Bronchial epithelial cell (primary cell): ENCODE results near the gene EFCAB8. TPM values are rescaled to one million over a fixed set of nuclear protein-coding genes. Genes with fewer than 3 reads are reported as not detected.
"Not testable (repeated sequence)": the region's sequence is repeated elsewhere in the genome, so short reads cannot be mapped to it uniquely, and the experiment has no call there.

Source experiments
- DNase-seq: peaks from one replicate; pipeline ENCODE4 v3.0.0-alpha.2; 2010; ENCODE audit warnings: low read depth
- FAIRE-seq: peaks from 2 replicates; lab custom pipeline; 2011; peaks lifted over from hg19 to GRCh38; lab: Jason Lieb, UNC
- H3K27me3 ChIP-seq: 2 replicates; pipeline ENCODE4 v1.5.1; 2011; ENCODE audit warnings: low read length; ENCODE audit not compliant: control insufficient read depth, insufficient read depth
- H3K36me3 ChIP-seq: 2 replicates; pipeline ENCODE4 v1.5.1; 2011; ENCODE audit warnings: low read length; ENCODE audit not compliant: control insufficient read depth, insufficient read depth
- H3K4me3 ChIP-seq: 2 replicates; pipeline ENCODE4 v1.5.1; 2011; ENCODE audit warnings: mild to moderate bottlenecking, low read depth, low read length, control low read depth
- CTCF ChIP-seq: IDR thresholded peaks from 2 replicates; pipeline ENCODE4 v1.5.1; 2011; ENCODE audit warnings: mild to moderate bottlenecking, moderate library complexity, low read length, control low read depth, inconsistent platforms; ENCODE audit not compliant: insufficient read depth, severe bottlenecking
- total RNA-seq: library from RNA; depleted of rRNA; stranded (reverse); fragments of >200 nt; gene quantifications from 2 replicates; pipeline ENCODE4 v1.2.1, GENCODE V29; 2014

The EFCAB8 gene
- total RNA-seq, 1 donor from 2014 or later, result under 0.01 TPM

DNA sequence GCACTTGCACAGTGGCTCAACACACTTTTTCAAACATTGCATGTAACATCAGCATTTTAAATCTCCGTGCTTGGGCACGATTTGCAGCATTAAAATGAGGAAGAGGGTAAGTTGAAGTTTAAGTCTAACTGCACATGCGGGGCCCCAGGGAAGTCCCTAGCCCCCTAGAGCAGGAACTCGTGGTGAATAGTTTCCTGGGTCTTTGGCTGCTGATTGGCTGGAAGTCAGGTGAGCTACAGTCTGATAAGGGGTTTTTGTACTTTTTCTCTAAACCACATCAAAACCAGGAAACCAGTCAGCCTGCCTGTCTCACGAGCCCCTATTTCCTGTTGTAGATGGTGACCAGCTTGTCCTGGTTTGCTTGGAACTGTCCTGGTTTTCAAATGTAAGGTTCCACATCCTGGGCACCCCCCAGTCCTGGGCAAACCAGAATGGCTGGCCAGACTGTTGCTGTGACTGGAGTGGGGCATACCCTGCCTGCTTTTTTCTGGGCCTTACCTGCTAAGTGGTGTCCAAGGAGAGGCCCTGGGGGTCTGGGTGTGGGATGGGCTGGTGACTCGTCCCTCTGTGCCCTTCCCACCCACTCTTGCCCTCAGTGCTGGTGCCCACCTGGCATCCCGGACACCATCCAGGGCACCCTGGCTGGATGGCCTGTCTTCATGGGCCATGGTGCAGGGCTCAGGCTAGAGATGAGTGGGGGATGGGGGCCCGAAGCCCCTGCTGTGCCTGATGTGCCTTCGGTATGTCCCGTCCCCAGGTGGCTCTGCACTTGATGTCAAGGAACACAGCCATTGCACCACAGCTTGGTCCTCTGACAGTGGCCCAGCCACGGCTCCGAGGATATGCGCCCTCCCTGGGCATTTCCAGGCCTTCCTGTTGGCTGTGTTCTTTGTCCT, 113.7 kb downstream of the EFCAB8 start:
- Histone ChIP-seq H3K36me3 (no peaks in the 10 kb centered on the region), H3K4me3 (no peak overlapping the region), H3K27me3 (no peaks in the 10 kb centered on the region)
- no peak for FAIRE-seq
- no peak for DNase-seq
- TF ChIP-seq CTCF, result no peak

DNA sequence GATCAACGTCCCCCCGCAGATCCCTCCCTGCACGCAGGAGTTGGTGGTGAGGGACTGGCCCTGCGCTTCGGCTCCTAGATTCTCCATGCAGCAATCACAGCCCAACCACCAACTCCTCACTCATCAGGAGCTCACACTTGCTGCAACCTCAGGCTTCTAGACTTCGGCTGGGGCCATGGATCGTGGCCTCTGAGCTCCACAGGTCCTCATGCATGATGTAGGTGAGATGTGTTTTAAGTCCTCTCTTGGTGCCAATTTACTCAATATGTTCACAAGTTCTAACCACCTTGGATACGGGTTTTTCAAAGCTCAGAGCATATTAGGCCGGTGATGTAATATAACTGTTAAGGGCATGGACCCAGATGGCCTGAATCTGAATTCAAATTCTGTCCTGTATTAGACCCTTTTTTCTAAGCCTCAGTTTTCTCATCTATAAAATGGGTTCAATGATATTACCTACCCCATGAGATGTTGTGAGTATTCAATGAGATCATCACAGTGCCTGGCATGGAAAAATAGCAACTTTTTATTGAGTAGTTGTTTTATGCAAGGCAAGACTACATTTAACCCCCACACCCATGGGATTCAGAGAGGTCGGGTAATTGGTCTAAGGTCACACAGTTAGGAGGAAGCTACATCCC, 114.5 kb downstream of the EFCAB8 start:
- H3K27me3 ChIP-seq, result no peaks in the 10 kb centered on the region
- no peak for TF ChIP-seq CTCF
- H3K4me3 ChIP-seq, result no peak overlapping the region
- no peaks in the 10 kb centered on the region for H3K36me3 ChIP-seq
- DNase-seq (no peak), FAIRE-seq (no peak)

DNA sequence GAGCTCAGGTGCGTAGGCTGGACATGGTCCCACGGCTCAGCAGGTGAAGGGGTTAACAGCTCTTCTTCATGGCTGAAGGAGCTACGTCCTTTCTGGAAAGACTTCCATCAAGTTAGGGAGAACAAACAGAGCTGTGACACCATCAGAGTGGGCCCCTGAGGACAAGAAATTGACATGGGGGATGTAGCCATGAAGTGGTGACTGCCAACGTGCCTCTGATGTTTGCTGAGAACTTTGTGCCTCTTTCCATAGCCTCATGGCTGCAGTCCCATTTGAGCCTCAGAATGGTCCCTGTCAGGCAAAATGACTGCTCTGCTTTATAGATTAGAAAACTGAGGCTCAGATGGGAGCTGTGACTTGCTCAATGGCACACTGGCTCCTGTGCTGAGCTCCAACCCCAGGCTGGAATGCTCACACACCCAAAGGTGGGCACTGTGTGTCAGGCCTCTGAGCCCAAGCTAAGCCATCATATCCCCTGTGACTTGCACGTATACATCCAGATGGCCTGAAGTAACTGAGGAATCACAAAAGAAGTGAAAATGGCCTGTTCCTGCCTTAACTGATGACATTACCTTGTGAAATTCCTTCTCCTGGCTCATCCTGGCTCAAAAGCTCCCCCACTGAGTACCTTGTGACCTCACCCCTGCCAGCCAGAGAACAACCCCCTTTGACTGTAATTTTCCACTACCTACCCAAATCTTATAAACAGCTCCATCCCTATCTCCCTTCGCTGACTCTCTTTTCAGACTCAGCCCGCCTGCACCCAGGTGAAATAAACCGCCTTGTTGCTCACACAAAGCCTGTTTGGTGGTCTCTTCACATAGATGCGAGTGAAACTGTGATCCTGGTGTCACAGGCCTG, 115.7 kb downstream of the EFCAB8 start:
- H3K27me3 ChIP-seq, H3K4me3 ChIP-seq, FAIRE-seq, H3K36me3 ChIP-seq, DNase-seq: not testable (repeated sequence)

DNA sequence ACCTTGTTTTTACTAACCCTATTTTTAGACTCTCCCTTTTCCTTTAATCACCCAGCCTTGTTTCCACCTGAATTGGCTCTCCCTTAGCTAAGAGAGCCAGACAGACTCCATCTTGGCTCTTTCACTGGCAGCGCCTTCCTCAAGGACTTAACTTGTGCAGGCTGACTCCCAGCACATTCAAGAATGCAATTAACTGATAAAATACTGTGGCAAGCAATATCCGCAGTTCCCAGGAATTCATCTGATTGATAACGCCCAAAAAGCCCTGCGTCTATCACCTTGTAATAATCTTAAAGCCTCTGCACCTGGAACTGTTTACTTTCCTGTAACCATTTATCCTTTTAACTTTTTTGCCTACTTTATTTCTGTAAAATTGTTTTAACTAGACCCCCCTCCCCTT, 116.4 kb downstream of the EFCAB8 start:
- not testable (repeated sequence) for H3K27me3 ChIP-seq, H3K4me3 ChIP-seq, DNase-seq, H3K36me3 ChIP-seq, FAIRE-seq

DNA sequence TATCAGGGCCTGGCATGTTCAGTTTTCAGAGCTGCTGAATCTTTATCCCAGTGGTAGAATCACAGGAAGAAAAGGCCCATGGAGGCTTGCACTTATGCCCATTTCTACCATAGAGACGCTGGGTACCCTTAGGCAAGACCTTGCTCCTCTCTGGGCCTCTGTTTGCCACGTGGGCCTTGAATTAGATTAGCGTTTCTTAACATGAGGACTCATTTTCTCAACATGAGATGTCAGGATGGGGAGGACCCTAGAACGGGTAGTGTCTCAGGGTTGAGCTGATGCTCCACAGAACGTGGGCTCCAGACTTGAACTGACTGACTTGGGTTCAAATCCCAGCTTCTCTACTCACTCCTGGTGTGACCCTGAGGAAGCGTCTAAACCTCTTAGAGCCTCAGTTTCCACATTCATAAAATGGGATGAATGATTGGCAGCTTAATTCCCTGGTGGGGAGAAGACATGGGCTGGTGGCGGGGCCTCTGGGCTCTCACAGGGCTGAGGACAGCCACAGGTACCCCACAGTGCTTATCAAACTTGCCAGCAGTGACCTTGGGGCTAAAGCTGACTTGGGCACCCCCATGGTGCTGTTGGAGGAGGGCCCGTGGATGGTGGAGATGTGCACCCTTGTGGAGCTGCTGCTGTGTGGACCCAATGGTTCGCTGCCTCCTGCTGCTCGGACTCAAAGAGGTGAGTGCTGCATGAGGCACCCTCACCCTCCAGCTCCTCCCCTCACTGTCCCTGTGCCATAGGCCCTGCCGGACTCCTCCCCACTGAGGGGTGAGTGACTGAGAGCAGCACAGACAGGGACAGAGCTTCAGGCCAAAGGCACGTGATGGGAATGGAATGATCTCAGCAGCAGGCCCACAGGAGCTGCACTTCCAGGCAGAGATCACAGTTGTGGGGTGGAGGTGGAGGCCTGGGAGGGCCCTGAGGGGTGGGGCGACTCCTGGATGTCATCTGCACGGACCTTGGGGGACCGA, 117.3 kb downstream of the EFCAB8 start:
- TF ChIP-seq CTCF, result no peak
- no peaks in the 10 kb centered on the region for H3K36me3 ChIP-seq
- H3K27me3 ChIP-seq, result no peaks in the 10 kb centered on the region
- DNase-seq, result no peak
- no peak overlapping the region for H3K4me3 ChIP-seq
- FAIRE-seq, result no peak

GRCh38 chr20:32976746-32977145, 118.0 kb downstream of the EFCAB8 start:
- no peak for FAIRE-seq
- no peak for TF ChIP-seq CTCF
- Histone ChIP-seq H3K27me3 (no peaks in the 10 kb centered on the region), H3K4me3 (no peak overlapping the region), H3K36me3 (no peaks in the 10 kb centered on the region)
- no peak for DNase-seq
